ENCODE measurements around the gene NKTR.

GRCh38 chr3:42653560-42654330 is 53.3 kb downstream of the NKTR start, which contains the start of gene ZBTB47:
- TF ChIP-seq POLR2A (IDR thresholded peaks at IDR 0.05; ENCODE audit: low read length) (no peak), GATA1 (IDR thresholded peaks at IDR 0.05; ENCODE audit: low read depth, low read length) (no peak)

Measured in erythroblast (primary cell).